ENCODE measurements around the gene CMSS1. TPM values are rescaled to one million over a fixed set of nuclear protein-coding genes. Genes with fewer than 3 reads are reported as not detected.

The CMSS1 gene
- total RNA-seq, 1 donor from 2014 or later = 28.4 TPM

DNA sequence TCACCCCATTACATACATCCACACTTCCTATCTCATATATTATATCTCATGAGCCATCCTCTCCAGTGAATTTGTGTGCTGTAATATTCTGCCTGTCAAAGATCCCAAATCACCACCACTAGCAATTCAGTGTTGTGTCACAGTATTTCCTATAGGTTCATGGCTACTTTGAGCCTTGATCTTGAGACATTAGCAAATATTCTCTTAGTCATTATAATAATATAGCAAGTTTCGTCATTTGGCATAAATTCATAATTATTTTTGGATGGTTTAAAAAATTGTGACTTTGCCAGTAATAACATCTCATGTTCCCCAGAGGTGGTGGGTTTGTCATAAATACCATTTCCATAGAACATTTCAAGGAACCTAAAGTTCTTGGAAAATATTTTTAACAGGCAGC is 47.7 kb downstream of the CMSS1 start:
- TF ChIP-seq CTCF (conservative IDR thresholded peaks at IDR 0.05; ENCODE audit: low read depth, low read length) = no peak
- DNase-seq (ENCODE audit: low read depth) = no peak
- no peak overlapping the region for H3K4me3 ChIP-seq (ENCODE audit: low read depth, low read length)

GRCh38 chr3:99866261-99866761 is 48.6 kb downstream of the CMSS1 start:
- DNase-seq (ENCODE audit: low read depth) = peak; percentile 74
- no peak for TF ChIP-seq CTCF (conservative IDR thresholded peaks at IDR 0.05; ENCODE audit: low read depth, low read length)
- no peak overlapping the region for H3K4me3 ChIP-seq (ENCODE audit: low read depth, low read length)

GRCh38 chr3:99867594-99868310 is 50.1 kb downstream of the CMSS1 start:
- no peak for TF ChIP-seq CTCF (conservative IDR thresholded peaks at IDR 0.05; ENCODE audit: low read depth, low read length)
- no peak for DNase-seq (ENCODE audit: low read depth)
- no peak overlapping the region for H3K4me3 ChIP-seq (ENCODE audit: low read depth, low read length)

- TF ChIP-seq CTCF (conservative IDR thresholded peaks at IDR 0.05; ENCODE audit: low read depth, low read length) = no peak
- no peak for DNase-seq (ENCODE audit: low read depth)
- no peak overlapping the region for H3K4me3 ChIP-seq (ENCODE audit: low read depth, low read length)
These were observed 50.6 kb downstream of the CMSS1 start for GRCh38 chr3:99868311-99868646.

DNA sequence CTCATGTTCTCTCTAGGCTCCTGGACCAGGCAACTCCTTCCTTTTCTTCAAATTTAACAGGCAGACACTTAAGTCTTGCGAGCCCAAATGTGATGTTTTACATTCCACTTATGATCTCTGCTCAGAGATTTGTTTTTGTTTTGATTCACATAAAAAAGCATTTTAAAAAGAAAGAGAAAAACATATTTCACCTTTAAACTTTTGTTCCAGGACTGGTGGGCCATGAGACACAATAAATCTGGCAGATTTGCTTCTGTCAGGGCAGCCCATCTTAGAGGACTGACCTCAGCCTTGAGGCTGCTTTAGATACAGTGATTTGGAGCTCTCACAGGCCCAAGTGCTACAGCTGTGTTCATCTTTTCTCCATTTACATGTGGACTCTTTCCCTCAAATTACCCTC is 52.0 kb downstream of the CMSS1 start:
- no peak for DNase-seq (ENCODE audit: low read depth)
- no peak for TF ChIP-seq CTCF (conservative IDR thresholded peaks at IDR 0.05; ENCODE audit: low read depth, low read length)
- H3K4me3 ChIP-seq (ENCODE audit: low read depth, low read length) = no peak overlapping the region

GRCh38 chr3:99870712-99871111 is 53.0 kb downstream of the CMSS1 start:
- no peak overlapping the region for H3K4me3 ChIP-seq (ENCODE audit: low read depth, low read length)
- no peak for DNase-seq (ENCODE audit: low read depth)
- TF ChIP-seq CTCF (conservative IDR thresholded peaks at IDR 0.05; ENCODE audit: low read depth, low read length) = no peak

Data from epithelial cell of proximal tubule (primary cell).